ENCODE data around the gene DGKD.

DGKD gene

DNA sequence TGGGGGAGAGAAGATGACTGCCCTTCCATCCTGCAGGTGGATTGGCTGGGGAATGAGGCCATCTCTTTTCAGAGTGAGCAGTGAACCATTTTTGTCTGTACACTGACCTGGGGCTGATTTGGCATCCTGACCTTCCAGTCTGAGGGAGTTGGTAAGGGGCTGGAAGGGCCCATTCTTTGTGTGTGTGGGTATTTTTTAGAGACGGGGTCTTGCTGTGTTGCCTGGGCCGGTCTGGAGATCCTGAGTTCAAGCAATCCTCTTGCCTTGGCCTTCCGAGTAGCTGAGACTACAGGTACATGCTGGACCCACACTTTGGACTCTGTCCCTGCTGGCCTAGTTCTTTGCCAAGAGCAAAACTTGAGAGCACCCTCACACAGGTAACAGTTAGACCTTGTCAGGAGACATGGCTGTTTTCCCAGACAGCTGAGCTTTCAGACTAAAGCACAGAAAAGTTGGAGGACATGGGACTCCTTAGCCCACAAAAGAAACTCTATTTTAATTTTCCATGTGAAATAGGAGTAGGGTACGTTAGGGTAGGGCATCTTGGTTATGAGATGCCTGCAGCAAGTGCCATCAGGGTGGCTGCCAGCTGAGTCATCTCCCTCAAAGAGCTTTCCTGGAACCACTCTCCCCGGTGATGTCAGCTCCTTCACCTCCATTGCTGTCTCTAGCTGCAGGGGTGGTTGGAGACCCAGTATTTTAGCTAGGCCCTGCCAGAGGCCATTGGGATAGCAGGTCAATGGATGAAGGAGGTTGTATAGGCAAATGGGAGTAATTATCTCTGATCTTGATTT, 60.7 kb downstream of the DGKD start:
- DNase-seq: peak in 3 of 4 experiments; percentile 21

DNA sequence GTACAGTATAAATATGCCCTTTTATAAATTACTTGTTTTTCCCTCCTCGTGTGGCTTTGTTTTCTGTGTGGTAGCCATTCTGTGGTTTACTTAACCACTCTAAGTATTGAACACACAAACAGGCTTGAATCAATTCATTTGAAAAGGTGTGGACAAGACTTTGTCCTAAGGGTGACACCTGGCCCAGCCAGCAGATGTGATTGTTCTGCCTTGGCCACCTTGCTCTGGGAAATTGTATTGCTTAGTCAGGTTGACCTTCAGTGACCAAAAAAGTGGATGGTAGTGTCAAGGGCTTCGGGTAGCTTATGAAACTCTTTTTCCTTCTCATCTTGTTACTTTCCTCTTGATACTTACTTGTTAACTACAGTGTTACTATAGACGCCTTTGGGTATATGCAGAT, 61.9 kb downstream of the DGKD start:
- DNase-seq: no peak

DNA sequence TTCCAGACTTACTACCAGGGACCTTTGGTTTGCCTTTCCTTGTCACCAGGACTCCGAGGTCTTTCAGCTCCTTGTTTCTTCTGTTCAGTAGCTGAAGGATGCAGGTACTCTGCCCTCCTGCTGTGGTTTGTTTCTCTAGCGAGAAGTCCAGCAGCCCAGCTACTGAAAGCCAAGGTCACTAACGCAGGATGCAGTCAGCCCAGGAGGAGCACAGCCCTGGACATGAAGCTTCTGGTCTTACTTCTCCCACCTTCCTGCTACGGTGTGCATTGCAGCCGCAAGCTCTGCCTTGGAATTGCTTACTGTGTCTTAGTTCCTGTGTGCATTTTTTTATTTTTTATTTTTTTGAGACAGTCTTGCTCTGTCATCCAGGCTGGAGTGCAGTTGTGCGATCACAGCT, 62.4 kb downstream of the DGKD start:
- no peak for DNase-seq

DNA sequence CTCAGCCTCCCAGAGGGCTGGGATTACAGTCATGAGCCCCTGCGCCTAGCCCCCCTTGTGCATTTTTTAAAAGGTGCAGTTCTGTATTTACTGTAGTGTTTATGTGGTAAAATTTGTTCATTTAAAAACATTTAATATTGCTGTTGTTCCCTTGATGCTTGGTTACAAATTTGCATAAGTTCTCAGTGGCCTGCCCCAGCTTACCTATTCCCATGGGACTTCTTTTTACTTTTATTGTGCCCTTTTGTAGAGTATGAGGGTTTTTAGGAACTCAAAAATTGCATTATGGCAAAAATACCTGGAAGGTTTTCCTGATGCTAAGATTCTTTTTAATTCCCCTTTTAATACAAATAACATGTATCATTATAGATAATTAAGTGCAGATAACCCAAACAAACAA, 63.0 kb downstream of the DGKD start:
- no peak for DNase-seq

DNA sequence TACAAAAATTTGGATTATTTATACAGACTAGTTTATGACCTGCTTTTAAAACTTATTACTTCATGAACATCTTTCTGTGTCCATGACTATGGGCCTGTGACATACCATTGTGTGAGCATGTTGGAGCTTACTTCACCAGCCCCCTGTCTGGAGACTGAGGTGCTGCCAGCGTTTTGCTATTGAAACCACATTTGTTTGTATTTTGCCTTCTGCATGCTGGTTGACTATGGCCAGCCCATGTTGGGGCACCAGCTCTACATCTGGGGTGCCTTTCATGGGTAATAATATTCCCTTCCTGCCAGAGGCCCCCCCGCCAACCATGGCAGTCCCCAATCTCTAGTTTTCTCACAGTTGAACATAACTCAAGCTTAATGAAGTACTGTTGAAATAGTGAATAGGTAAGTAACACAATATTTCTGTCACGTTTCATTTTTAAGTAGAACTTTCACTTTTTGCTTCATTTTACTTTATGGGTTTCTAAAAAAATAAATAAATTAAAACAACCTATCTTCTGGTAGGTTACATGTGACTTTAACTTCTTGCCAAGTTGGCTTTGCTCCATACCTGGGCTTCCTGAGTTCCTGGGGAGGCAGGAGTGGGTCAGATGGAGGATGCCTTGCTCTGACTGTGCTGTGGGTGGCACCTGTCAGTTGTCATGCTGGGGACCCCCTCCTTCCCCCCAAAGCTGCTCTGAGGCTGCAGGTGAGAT, 63.9 kb downstream of the DGKD start:
- no peak for DNase-seq

DNA sequence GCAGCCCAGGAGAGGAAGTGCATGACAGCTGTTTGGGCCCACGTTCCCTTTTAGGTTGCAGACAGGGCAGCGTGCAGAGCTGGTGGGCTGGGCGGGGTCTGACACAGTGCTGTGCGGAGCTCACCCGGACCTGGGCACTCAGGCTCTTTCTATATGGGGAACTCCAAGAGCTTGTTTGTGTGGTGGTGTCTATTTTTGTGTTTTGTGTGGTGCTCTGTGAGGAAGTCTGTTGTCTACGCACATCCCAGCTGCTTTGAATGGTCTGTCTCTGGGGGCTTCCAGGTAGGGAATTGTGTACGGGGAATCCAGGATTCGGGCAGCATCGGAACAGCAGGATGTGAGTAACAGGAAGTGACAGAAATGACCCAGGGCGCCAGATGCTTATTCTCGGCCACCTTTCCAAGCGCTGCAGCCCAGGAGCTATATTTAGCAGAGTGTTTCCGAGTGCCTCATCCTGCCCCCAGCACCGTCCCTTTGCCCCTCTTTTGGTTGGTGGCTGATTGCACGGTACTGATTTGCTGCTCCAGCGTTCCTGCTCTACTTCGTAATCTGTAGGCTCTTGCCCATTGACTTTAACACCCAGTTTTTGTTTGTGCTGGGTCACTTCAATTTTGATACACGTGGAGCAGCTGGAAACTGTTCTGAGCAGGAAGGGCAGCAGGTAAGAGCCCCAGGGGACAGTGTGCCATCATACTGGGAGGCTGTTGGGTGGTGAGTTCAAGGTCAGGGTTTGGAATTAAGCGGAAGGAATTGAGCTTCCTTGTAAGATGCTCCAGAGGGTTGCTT, 64.7 kb downstream of the DGKD start:
- peak in 1 of 4 experiments; percentile 22 for DNase-seq

DNA sequence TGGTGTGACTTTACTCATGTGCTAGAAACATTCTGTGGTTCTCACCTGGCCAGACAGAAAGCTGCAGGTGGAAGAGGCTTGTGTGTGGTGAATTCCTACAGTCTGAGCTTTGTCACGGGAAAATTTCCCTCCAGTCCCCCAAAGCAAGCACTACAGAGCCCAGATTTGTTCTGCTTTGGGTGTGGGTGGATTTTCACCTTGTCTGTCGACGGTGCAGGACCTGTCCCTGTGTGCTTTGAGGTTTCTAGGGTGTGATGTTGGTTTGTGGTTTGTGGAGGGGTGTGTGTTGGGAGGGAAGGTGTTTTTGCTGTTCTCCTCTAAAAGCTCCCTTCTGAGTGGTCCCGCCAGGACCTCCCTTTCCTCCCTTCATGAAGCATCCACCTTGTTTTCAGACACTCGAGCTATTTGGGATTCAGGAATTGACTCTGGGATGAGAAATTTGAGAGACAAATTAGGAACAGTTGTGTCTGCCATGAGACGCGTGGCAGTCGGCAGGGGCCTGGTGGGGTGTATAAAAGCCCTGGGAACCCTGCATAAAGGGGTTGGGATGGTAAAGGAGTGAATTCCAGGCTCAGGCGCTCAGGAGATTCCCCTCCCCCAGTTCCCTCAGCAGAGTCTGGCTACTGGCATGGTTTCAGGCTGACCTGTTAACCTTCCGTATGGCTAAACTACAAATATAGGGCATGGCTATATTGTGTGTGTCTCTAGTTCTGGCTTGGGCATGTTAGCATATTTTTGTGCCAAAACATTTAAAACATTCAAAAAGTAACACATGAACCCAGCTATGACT, 65.5 kb downstream of the DGKD start:
- DNase-seq: no peak

DNA sequence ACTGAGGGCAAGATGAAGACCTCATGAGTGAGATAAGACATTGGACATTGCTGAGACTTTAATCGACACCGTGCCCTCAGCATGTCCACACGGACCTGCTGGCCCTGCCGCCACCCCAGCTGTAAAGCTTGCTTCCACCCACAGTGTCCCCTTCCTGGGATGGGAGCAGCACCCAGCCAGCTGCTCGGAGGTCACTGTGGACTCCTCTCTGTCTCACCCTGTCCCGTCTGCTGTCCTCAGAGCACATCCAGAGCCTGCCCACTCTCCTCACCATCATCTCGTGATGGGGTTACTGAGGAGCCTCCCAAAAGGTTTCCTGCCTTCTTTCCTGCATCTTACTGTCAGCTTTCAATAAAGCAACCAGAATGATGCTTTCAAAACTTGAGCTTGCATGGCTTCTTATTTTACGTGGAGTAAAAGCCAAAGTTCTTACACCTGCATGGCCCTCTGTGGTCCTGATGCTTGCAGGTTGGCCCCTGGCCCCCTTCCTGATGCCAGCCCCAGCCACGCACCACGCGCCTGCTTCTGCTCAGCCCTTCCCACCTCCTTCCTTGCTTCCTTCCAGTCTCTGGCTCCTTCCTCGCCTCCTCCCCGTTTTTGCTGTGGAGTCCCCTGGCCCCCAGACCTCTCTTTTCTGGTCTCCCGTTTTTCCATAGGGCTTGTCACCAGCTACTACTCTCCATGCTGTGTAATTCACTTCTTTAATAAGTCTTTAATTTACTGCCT, 67.0 kb downstream of the DGKD start:
- no peak for DNase-seq

DNA sequence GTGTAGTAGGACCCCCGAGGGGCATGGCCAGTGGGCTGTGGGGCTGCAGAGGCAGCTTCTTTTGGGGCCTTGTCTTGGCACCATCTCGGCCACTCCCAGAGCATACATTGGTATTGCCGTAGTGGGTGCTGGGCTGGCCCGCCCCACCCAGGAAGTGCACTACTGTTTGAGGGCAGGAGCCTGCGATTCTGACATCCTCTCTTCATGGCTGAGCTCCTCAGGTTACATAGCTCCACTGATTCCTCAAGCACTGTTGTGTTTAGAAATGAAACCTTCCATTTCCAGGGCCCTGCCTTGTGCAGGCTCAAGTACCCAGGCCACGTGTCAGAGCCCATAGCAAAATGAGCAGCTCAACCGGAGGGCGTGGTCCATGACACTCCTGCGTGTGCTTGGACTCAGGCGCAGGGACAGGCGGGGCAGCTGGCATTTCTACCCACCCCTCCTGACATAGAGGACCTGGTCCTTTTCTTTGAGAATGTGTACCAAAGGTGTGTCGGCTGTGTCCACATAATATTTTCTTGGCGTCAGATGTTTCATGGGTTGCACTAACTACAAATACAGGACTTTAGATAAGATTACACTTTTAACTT, 67.9 kb downstream of the DGKD start:
- peak in 2 of 4 experiments; percentile 47 to 66 for DNase-seq

DNA sequence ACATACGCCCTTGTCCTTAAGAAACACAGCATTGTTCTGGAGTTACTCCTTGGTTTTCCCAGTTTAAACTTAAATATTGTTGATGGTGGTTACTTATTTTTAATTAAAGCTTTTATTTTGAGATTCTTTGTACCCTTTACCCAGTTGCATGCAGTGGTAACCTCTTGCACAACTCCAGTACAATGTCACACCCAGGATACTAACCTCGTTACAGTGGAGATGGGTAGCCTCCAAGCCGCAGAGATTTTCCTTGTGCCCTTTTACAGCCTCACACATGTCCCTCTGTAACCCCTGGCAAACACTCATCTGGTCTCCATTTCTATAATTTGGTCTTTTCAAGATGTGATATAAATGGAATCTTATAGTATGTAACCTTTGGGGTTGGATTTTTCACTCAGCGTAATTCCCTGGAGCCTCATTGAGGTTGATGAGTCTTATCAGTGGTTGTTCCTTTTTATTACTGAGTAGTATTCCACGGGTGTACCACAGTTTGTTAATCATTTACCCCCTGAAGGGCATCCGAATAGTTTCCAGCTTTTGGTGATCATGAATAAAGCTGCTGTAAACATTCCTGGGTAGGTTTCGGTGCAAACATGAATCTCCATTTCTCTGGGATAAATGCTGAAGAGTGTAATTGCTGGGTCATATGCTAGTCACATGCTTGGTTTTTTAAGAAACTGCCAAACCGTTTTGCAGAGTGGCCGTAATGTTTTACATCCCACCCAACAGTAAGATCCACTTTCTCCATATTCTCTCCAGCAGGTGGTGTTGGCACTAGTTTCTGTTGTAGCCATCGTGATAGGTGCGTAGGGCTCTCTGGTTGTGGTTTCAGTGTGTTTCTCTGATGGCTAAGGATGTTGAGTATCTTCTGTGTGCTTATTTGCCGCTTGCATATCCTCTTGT, 68.6 kb downstream of the DGKD start:
- no peak for DNase-seq

DNA sequence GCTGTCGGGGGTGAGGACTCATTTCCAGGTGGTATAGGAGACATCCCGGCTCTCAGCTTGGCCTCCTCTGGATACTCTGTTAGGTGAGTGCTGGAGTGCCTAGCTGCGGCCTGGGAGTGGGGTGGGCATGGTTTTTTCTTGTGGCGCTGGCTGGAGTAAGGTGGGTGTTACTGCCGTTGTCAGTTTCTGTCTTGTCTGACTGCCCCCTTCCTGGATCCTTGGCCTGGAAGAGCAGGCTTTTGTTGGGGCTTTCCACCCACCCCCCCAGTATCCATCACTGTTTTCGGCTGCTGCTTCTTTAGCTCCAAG, 69.2 kb downstream of the DGKD start:
- no peak for DNase-seq

DNA sequence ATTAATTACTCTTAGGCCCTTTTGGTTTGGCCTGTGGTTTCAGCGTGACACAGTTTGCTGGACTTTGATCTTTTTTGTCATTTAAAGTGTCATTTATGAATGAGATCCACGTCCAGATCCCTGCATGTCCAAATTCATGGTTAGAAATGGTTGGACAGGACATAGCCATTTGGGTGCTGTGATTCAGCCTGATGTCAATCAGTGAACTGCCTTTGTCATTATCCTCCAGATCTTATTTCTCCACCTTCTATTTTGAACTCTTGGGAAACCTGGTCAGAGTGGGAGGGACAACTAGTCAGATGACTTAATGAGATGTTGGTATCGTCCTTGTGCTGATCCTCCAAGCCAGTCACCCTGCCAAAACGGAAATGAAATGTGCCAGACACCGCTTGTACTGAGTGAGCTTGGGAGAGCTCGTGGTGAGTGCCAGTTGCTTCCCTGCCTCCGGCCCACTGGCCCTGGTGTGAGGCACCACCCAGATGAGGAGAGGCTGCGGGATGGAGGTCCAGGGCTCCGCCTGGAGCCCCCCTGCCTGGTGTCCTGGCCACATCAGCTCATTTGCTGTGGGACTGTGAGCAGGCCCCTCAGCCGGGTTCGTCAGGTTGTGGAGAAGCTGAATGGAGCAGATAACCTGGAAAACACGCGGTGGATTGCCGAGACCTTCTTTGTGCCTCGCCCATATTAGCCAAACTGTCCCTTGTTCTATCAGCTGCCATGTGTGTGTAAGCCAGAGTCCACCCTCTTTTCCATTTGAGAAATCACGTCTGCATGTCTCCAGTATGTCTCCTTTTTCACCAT, 70.1 kb downstream of the DGKD start:
- no peak for DNase-seq

DNA sequence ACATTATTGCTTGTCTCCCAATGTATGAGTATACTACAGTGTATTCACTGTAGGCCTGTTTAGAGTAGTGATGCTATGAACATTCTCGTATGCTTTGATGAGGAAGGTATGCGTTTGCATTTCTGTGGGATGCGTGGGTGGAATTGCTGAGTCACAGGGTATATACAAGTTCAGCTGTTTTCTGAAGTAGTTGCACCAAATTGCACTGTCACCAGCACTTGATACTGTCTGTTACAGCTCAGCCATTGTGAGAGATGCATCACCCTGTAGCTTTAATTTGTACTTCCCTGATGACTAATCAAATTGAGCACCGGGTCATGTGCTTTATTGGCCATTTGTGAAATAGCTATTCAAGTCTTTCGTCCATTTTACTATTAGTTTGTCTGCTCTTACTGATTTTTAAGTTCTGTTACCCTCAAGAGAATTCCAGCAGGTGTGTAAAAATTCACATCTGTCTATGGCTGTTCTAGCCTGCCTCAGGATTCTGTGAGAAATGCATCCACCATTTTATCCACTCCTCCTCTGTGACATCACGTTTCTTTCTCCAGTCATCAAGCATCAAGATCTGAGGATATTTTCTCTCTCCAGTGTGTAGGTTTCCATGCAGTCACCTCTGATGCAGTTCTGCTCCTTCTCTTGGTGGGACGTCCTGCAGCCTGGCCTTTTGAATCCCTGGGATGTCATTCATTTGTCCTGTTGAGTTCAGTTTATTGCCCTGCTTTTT, 72.5 kb downstream of the DGKD start:
- DNase-seq: peak in 2 of 4 experiments; percentile 38 to 47

DNA sequence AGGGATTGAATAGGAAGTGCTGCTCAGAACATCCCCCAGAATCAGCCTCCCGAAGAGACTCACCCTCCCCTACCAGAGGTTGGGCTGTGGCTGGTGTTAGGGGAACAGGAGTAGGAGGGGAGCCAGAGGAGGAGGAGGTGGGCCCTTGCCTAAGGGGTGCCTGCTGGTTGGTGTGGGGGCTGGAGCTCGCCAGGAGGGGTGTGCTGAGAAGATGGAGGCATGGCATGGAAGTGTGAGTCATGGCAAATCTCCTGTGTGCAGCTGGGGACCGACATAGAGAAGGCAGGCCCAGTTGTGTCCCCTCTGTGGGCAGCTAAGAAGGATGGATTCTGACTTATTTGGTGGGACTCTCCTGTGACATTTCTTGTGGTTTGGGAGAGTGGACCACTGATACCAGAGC, 73.7 kb downstream of the DGKD start:
- no peak for DNase-seq

DNA sequence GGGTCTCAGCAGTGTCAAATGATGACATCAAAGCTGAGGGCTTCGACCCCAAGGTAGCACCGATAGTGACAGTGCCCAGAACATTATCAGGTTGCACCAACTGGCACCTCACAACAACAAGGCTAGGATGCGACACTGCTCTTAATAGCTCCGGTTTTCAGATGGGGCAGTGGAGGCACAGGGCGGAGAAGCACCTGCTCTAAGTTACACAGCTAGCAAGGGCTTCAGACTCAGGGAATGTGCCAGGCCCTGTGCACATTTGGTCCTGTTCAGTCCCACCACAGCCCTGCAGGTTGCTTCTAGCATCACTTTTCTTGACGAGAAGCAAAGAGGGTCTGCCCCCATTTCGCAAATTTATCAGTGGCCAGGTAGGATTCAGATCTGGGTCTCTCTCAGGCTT, 74.1 kb downstream of the DGKD start:
- DNase-seq: no peak

DNA sequence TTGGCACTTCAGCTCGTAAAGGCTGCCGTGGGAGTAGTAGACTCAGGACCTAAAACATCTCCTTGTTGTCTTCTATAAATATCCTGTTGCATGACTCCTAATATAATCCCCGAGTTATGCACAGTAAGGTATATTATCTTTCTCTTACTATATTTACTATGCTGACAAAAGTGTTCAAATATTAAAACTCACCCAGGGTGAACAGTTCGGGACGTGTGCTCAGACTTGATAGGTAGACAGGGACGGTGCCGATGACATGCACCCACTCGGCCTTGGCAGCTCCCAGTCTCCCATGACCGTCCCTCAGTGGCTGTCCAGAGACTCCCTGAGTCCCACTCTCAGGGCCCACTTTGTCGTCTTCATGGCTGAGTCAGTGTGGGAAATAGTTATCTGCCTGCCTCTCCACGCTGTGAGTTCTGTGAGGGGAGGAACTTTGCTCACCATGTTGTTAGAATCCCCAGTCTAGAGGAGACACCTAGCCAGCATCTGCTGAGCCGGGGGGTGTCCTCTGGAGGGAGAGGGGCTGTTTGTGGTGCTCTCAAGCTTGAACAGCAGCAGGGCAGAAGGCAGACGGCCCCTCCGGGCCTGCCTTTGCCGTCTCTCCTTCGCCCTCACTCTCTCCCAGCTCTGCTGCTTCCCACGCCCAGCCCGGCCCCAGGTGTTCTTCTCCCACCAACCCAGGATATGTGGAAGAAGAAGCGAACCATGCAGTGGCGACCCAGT, 75.0 kb downstream of the DGKD start:
- DNase-seq: no peak

DNA sequence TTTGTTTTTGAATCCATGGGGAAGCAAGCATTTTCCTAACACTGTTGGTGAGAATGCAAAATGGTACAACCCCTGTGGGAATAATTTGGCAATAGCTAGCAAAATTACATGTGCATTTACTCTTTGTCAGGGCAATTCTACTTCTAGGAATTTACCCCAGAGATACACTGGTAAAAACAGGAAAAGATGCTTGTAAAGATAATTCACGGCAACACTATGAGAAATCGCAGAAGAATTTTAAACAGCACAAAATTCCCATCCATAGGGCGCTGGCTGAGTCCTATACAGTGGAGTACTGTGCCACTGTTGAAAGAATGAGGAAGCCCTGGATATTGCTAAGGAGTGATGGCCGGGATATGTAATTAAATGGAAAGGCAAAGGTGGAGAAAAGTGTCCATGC, 75.8 kb downstream of the DGKD start:
- DNase-seq: no peak

DNA sequence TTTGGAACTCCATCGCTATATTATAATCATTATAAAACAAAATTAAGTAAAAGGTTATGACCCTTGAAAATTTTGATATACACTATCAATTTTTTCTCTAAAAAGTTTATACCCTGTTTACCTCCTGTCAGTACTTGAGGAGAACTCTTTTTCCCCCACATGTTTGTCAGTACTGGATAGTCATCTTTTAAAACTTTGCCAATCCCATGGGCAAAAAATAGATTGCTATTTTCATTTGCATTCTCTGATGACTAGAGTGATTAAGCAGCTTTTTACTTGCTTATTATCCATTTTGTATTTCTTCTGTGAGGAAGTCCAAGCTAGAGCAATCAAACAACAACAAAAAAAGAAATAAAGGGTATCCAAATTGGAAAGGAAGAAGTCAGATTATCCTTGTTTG, 76.4 kb downstream of the DGKD start:
- DNase-seq: no peak

DNA sequence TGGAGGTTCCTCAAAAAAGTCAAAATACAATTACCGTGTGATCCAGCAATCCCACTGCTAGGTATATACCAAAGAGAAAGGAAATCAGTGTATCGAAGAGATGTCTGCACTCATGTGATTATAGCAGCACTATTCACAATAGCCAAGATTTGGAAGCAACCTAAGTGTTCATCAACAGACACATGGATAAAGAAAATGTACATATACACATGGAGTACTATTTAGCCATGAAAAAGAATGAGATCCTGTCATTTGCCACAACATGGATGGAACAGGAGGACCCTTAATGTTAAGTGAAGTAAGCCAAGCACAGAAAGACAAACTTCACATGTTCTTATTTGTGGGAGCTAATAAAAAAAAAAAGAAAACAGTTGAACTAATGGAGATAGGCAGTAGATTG, 78.7 kb downstream of the DGKD start:
- no peak for DNase-seq
